K562 (cell line): ENCODE results near the gene TP73. TPM values are rescaled to one million over a fixed set of nuclear protein-coding genes. Genes with fewer than 3 reads are reported as not detected.

ENCODE experiments used
- CBFA2T3 ChIP-seq: fragments of 450-650 bp; IDR thresholded peaks from 2 replicates; pipeline ENCODE4 v1.6.1; 2017
- CBX3 ChIP-seq, 2 experiments: IDR thresholded peaks; 1 replicate in 1 of 2; 2 replicates in 1 of 2; pipeline ENCODE4 v1.6.1; 2012; ENCODE audit warnings: inconsistent platforms in 2 of 2, low read length in 2 of 2, borderline replicate concordance in 1 of 2, control low read depth in 1 of 2
- CEBPG ChIP-seq, 3 experiments: fragments of 200-800 bp in 1 of 3; sonication (Bioruptor generic) in 1 of 3; sonication (generic) in 1 of 3; formaldehyde crosslinking in 1 of 3; IDR thresholded peaks in 2 of 3; conservative IDR thresholded peaks in 1 of 3; 2 replicates each; pipeline versions ENCODE4 v1.6.1 to v1.8.0; 2016 to 2022; ENCODE audit warnings: missing compliant biosample characterization in 2 of 3, missing genetic modification characterization in 2 of 3, mild to moderate bottlenecking in 1 of 3, missing genetic modification reagents in 1 of 3
- CREB1 ChIP-seq, 2 experiments: sonication (generic) in 1 of 2; formaldehyde crosslinking in 1 of 2; IDR thresholded peaks; 2 replicates each; pipeline versions ENCODE4 v1.6.1 to v1.8.0; 2012 to 2022; ENCODE audit warnings: inconsistent platforms in 1 of 2, mild to moderate bottlenecking in 1 of 2, missing genetic modification reagents in 1 of 2, moderate library complexity in 1 of 2
- GATA2 ChIP-seq: sonication (generic); formaldehyde crosslinking; IDR thresholded peaks from 2 replicates; pipeline ENCODE4 v1.4.0; 2020; ENCODE audit warnings: mild to moderate bottlenecking, missing genetic modification reagents
- KLF16 ChIP-seq: IDR thresholded peaks from 2 replicates; pipeline ENCODE4 v1.6.1; 2016; ENCODE audit warnings: antibody characterized with exemption
- MAZ ChIP-seq, 2 experiments: fragments of 450-650 bp in 1 of 2; sonication (generic) in 1 of 2; formaldehyde crosslinking; IDR thresholded peaks in 1 of 2; conservative IDR thresholded peaks in 1 of 2; 2 replicates each; pipeline versions ENCODE4 v1.4.0 to v1.5.0; 2020; ENCODE audit warnings: mild to moderate bottlenecking in 1 of 2, missing genetic modification reagents in 1 of 2
- MTA3 ChIP-seq: fragments of 450-650 bp; formaldehyde crosslinking; IDR thresholded peaks from 2 replicates; pipeline ENCODE4 v1.6.1; 2017; ENCODE audit warnings: mild to moderate bottlenecking, borderline replicate concordance
- PHTF2 ChIP-seq: fragments of 250-450 bp; sonication (Bioruptor Pico); IDR thresholded peaks from 2 replicates; pipeline ENCODE4 v1.5.0; 2021; ENCODE audit warnings: mild to moderate bottlenecking
- POLR2AphosphoS2 ChIP-seq: IDR thresholded peaks from 2 replicates; pipeline ENCODE4 v1.6.1; 2012; ENCODE audit warnings: low read length, improper control_type of control experiment
- POU5F1 ChIP-seq: fragments of 150-350 bp; IDR thresholded peaks from 2 replicates; pipeline ENCODE4 v1.6.1; 2014; ENCODE audit warnings: borderline replicate concordance, low read length, low read depth, mild to moderate bottlenecking; ENCODE audit not compliant: partially characterized antibody
- RCOR1 ChIP-seq, 2 experiments: IDR thresholded peaks; 2 replicates each; pipeline ENCODE4 v1.6.1; 2012; ENCODE audit warnings: low read depth in 2 of 2, low read length in 2 of 2, borderline replicate concordance in 1 of 2, improper control_type of control experiment in 1 of 2
- SIN3A ChIP-seq, 2 experiments: fragments of 150-350 bp in 1 of 2; IDR thresholded peaks; 2 replicates each; pipeline ENCODE4 v1.6.1; 2011 to 2016; ENCODE audit warnings: borderline replicate concordance in 2 of 2, low read depth in 2 of 2, low read length in 2 of 2, mild to moderate bottlenecking in 2 of 2, moderate library complexity in 2 of 2; ENCODE audit not compliant: control insufficient read depth in 1 of 2
- SMAD3 ChIP-seq: fragments of 450-650 bp; formaldehyde crosslinking; conservative IDR thresholded peaks from 2 replicates; pipeline ENCODE4 v1.4.0; 2020; ENCODE audit warnings: mild to moderate bottlenecking
- SP1 ChIP-seq: sonication (generic); formaldehyde crosslinking; IDR thresholded peaks from 2 replicates; pipeline ENCODE4 v1.8.1; 2022; ENCODE audit warnings: mild to moderate bottlenecking, missing genetic modification reagents
- TCF3 ChIP-seq: sonication (generic); formaldehyde crosslinking; IDR thresholded peaks from 2 replicates; pipeline ENCODE4 v1.4.0; 2020; ENCODE audit warnings: mild to moderate bottlenecking, missing genetic modification reagents
- YBX1 ChIP-seq: fragments of 450-650 bp; IDR thresholded peaks from 2 replicates; pipeline ENCODE4 v1.7.1; 2016; ENCODE audit warnings: mild to moderate bottlenecking
- ZNF586 ChIP-seq: fragments of 450-650 bp; formaldehyde crosslinking; conservative IDR thresholded peaks from 2 replicates; pipeline ENCODE4 v1.4.0; 2020; ENCODE audit warnings: mild to moderate bottlenecking, moderate library complexity
- polyA plus RNA-seq, 8 experiments: library from polyadenylated mRNA; depleted of rRNA in 4 of 8; stranded (reverse) in 5 of 8; unstranded in 3 of 8; fragments of >200 nt; fragmentation: Nextera tagmentation in 2 of 8; fragmentation: Illumina TruSeq in 1 of 8; extraction: Ambion mirVana in 2 of 8; extraction: Trizol in 1 of 8; gene quantifications; 2 replicates each; pipeline versions ENCODE4 v1.2.1 to v1.2.3, GENCODE V29; 2011 to 2014; ENCODE audit warnings: inconsistent platforms in 1 of 8, missing spikeins in 1 of 8
- total RNA-seq, 7 experiments: library from RNA; depleted of rRNA in 6 of 7; stranded (reverse); fragments of >200 nt in 6 of 7; fragmentation: Illumina TruSeq in 2 of 7; extraction: Trizol in 2 of 7; gene quantifications; 2 replicates each; pipeline versions ENCODE4 v1.2.1 to v1.2.3, GENCODE V29; 2011 to 2021; ENCODE audit warnings: low replicate concordance in 1 of 7
- TF ChIP-seq, protein P1 (sequence below): sonication (generic); formaldehyde crosslinking; IDR thresholded peaks from 2 replicates; pipeline ENCODE4 v1.9.0; 2022; ENCODE audit warnings: mild to moderate bottlenecking, missing genetic modification reagents
- TF ChIP-seq, protein P2 (sequence below): fragments of 450-650 bp; IDR thresholded peaks from 2 replicates; pipeline ENCODE4 v1.6.1; 2016; ENCODE audit warnings: low read depth, mild to moderate bottlenecking, moderate library complexity
- TF ChIP-seq, protein P3 (sequence below), 2 experiments: IDR thresholded peaks in 1 of 2; conservative IDR thresholded peaks in 1 of 2; 2 replicates each; pipeline ENCODE4 v1.6.1; 2016; ENCODE audit warnings: low read depth in 2 of 2, mild to moderate bottlenecking in 1 of 2, missing compliant biosample characterization in 1 of 2, missing genetic modification characterization in 1 of 2, moderate library complexity in 1 of 2

The TP73 gene
- total and polyA plus RNA-seq, 9 of the 15 experiments (the other 6 are each of a cell fraction or from before 2014, with no cell fraction given): 0.07 to 1.6 (median 0.40) TPM; not detected in 2

DNA sequence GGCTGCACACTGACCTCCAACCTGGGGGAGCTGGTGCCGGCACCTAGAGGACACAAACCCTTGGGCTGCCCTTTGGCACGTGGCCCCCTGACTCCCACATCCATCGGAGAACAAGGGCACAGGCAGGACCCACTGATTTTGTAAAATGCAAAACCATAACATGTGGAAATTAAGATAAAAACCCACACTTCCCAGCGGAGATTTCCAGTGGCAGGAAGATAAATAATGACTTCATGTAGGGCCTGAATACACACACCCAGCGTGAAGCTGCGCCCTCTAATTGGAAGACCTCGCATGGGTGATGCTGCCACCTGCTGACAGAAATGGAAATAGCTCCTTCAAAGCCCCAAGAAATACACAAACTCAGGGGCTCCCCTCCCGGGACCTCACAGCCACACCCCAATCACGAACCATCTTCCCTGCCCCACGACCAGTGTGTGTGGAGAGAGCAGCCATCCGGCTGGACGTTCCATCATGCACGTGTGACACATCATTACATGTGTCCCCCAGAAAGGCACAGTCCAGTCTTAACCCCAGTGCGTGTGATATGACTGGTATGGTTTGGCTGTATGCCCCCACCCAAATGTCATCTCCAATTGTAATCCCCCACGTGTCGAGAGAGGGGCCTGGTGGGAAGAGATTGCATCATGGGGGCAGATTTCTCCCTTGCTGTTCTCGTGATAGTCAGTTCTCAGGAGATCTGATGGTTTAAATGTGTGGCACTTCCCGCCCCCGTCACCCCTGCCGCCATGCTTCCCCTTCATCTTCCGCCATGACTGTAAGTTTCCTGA is 33.2 kb upstream of the TP73 start (continued):
- TF ChIP-seq, protein P1, sequence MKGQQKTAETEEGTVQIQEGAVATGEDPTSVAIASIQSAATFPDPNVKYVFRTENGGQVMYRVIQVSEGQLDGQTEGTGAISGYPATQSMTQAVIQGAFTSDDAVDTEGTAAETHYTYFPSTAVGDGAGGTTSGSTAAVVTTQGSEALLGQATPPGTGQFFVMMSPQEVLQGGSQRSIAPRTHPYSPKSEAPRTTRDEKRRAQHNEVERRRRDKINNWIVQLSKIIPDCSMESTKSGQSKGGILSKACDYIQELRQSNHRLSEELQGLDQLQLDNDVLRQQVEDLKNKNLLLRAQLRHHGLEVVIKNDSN (CRISPR knock-in tag): peak; percentile 51; the same call in 1 of the 2 replicates
- no peak for TF ChIP-seq PHTF2 (CRISPR knock-in tag)
- TF ChIP-seq POU5F1: no peak
- TF ChIP-seq, protein P2, sequence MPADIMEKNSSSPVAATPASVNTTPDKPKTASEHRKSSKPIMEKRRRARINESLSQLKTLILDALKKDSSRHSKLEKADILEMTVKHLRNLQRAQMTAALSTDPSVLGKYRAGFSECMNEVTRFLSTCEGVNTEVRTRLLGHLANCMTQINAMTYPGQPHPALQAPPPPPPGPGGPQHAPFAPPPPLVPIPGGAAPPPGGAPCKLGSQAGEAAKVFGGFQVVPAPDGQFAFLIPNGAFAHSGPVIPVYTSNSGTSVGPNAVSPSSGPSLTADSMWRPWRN: peak; percentile 65; the same call in 1 of the 2 replicates
- TF ChIP-seq CBX3 (IDR thresholded peaks at IDR 0.05; ENCODE audit: borderline replicate concordance in 1 of 2, low read length in 2 of 2): 0 out of 3 replicates have a peak, but pooled peaks of 1 of the 2 experiments have one; percentile 33
- TF ChIP-seq MAZ (CRISPR knock-in tag; conservative IDR thresholded peaks at IDR 0.05 in 1 of 2, IDR thresholded peaks at IDR 0.05 in 1 of 2): 0 out of 4 replicates have a peak, but pooled peaks of 1 of the 2 experiments have one; percentile 13
- no peak for TF ChIP-seq YBX1
- peak; percentile 49; the same call in 1 of the 2 replicates for TF ChIP-seq SP1 (CRISPR knock-in tag)
- TF ChIP-seq ZNF586 (CRISPR knock-in tag): no peak
- TF ChIP-seq RCOR1 (IDR thresholded peaks at IDR 0.05; ENCODE audit: borderline replicate concordance in 1 of 2, low read depth in 2 of 2, low read length in 2 of 2): peak; percentile 64 to 88
- TF ChIP-seq KLF16: no peak
- no peak for TF ChIP-seq POLR2AphosphoS2
- TF ChIP-seq MTA3: peak; percentile 30; the same call in 1 of the 2 replicates
- TF ChIP-seq TCF3 (CRISPR knock-in tag): peak; percentile 84
- peak; percentile 80 for TF ChIP-seq CBFA2T3
- TF ChIP-seq GATA2 (CRISPR knock-in tag): peak; percentile 24; the same call in 1 of the 2 replicates
- TF ChIP-seq CREB1 (IDR thresholded peaks at IDR 0.05): no peak
- TF ChIP-seq CREB1 (CRISPR knock-in tag; IDR thresholded peaks at IDR 0.05): no peak
- TF ChIP-seq CEBPG (CRISPR knock-in tag; IDR thresholded peaks at IDR 0.05): no peak; the same call in 1 of the 2 replicates
- TF ChIP-seq CEBPG (tag; conservative IDR thresholded peaks at IDR 0.05 in 1 of 2, IDR thresholded peaks at IDR 0.05 in 1 of 2): peak in 1 of 2 experiments; percentile 51; a peak in 3 of 4 replicates
- TF ChIP-seq, protein P3, sequence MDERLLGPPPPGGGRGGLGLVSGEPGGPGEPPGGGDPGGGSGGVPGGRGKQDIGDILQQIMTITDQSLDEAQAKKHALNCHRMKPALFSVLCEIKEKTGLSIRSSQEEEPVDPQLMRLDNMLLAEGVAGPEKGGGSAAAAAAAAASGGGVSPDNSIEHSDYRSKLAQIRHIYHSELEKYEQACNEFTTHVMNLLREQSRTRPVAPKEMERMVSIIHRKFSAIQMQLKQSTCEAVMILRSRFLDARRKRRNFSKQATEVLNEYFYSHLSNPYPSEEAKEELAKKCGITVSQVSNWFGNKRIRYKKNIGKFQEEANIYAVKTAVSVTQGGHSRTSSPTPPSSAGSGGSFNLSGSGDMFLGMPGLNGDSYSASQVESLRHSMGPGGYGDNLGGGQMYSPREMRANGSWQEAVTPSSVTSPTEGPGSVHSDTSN (CRISPR knock-in tag; IDR thresholded peaks at IDR 0.05; ENCODE audit: low read depth): no peak
- TF ChIP-seq, protein P3 (tag; conservative IDR thresholded peaks at IDR 0.05; ENCODE audit: low read depth): peak; percentile 89
- TF ChIP-seq SIN3A (IDR thresholded peaks at IDR 0.05; ENCODE audit: borderline replicate concordance in 2 of 2, control insufficient read depth in 1 of 2, low read depth in 2 of 2, low read length in 2 of 2): no peak
- no peak for TF ChIP-seq SMAD3 (CRISPR knock-in tag)
